Ramos (cell line): ENCODE measurements around the gene ISLR2.
"Not testable (repeated sequence)": the region's sequence is repeated elsewhere in the genome, so short reads cannot be mapped to it uniquely, and the experiment has no call there.

Source experiments
- in situ Hi-C: fragments of 300-500 bp; cut with MboI; formaldehyde crosslinking; loops from one replicate; pipeline ENCODE4 v1.14.3; 2022; ENCODE audit warnings: low sequenced_read_pairs; ENCODE audit not compliant: unreplicated experiment

Gene ISLR2

GRCh38 chr15:74130155-74130848 is at the start of gene ISLR2:
Gene ISLR2, plus strand, starts transcription at chr15:74130586. Its CDS starts 2,169 bp downstream, at chr15:74132755.
- in situ Hi-C loops: loop anchor here (5.0 kb wide), 1 partner anchor 177 kb away; no protein-coding TSS in a partner anchor

- in situ Hi-C loops: not testable (repeated sequence)
Measured at GRCh38 chr15:74082450-74082849, 47.9 kb upstream of the ISLR2 start, which contains the start of gene GOLGA6A. Gene GOLGA6A, minus strand, starts transcription at chr15:74082550. Its CDS starts 41 bp downstream, at chr15:74082509.

- in situ Hi-C loops: not testable (repeated sequence)
Measured at GRCh38 chr15:74094567-74094966, 35.8 kb upstream of the ISLR2 start.

GRCh38 chr15:74095610-74096009 is 34.8 kb upstream of the ISLR2 start:
- in situ Hi-C loops: not testable (repeated sequence)

GRCh38 chr15:74096753-74097474 is 33.5 kb upstream of the ISLR2 start:
- in situ Hi-C loops: not testable (repeated sequence)

GRCh38 chr15:74099963-74100733 is 30.2 kb upstream of the ISLR2 start:
- in situ Hi-C loops: not testable (repeated sequence)

GRCh38 chr15:74108111-74108510 is 22.3 kb upstream of the ISLR2 start:
- in situ Hi-C loops: no loop called here

GRCh38 chr15:74108611-74109010 is 21.8 kb upstream of the ISLR2 start:
- in situ Hi-C loops: not testable (repeated sequence)

GRCh38 chr15:74109713-74110112 is 20.7 kb upstream of the ISLR2 start:
- in situ Hi-C loops: no loop called here

- in situ Hi-C loops: no loop called here
Measured at GRCh38 chr15:74120426-74120825, 10.0 kb upstream of the ISLR2 start.

GRCh38 chr15:74121039-74121438 is 9.3 kb upstream of the ISLR2 start:
- in situ Hi-C loops: no loop called here

GRCh38 chr15:74121858-74122257 is 8.5 kb upstream of the ISLR2 start:
- in situ Hi-C loops: no loop called here

GRCh38 chr15:74122403-74123130 is 7.8 kb upstream of the ISLR2 start:
- in situ Hi-C loops: no loop called here

GRCh38 chr15:74123131-74123429 is 7.3 kb upstream of the ISLR2 start:
- in situ Hi-C loops: no loop called here

- in situ Hi-C loops: no loop called here
Measured at GRCh38 chr15:74123658-74124057, 6.7 kb upstream of the ISLR2 start.

GRCh38 chr15:74124196-74124595 is 6.2 kb upstream of the ISLR2 start:
- in situ Hi-C loops: no loop called here

- in situ Hi-C loops: loop anchor here (5.0 kb wide), 1 partner anchor 67 kb away; no protein-coding TSS in a partner anchor
Measured at GRCh38 chr15:74124759-74125158, 5.6 kb upstream of the ISLR2 start.

GRCh38 chr15:74127255-74127953 is 3.0 kb upstream of the ISLR2 start:
- in situ Hi-C loops: loop anchor here (5.0 kb wide), 1 partner anchor 70 kb away; no protein-coding TSS in a partner anchor

GRCh38 chr15:74127954-74128784 is 2.2 kb upstream of the ISLR2 start:
- in situ Hi-C loops: loop anchor here (5.0 kb wide), 1 partner anchor 71 kb away; no protein-coding TSS in a partner anchor
